Lower leg skin (tissue), 4 donors: ENCODE measurements around the gene PGAP3. TPM values are rescaled to one million over a fixed set of nuclear protein-coding genes. Genes with fewer than 3 reads are reported as not detected.

ENCODE experiments used
- DNase-seq, 2 donors: peaks; one replicate each; pipeline ENCODE4 v3.0.0-alpha.2; 2019; ENCODE audit warnings: low spot score in 2 of 2
- H3K4me3 ChIP-seq: fragments of 200-600 bp; sonication (generic); 2 replicates; pipeline ENCODE4 v1.5.1; 2017; ENCODE audit warnings: mild to moderate bottlenecking, low read depth; ENCODE audit not compliant: poor library complexity, severe bottlenecking
- CTCF ChIP-seq, 3 donors: fragments of 450-650 bp; IDR thresholded peaks; one replicate each; pipeline ENCODE4 v1.5.1; 2016; ENCODE audit warnings: antibody characterized with exemption in 3 of 3, mild to moderate bottlenecking in 3 of 3, moderate library complexity in 2 of 3
- POLR2A ChIP-seq, 2 donors: fragments of 450-650 bp; IDR thresholded peaks; one replicate each; pipeline ENCODE4 v1.6.1; 2016 to 2017; ENCODE audit warnings: antibody characterized with exemption in 2 of 2, mild to moderate bottlenecking in 1 of 2, moderate library complexity in 1 of 2
- WGBS, 2 donors: methylation state at CpG; one replicate each; pipeline ENCODE4 v1.1.5; 2018; 5-methylcytosine and 5-hydroxymethylcytosine counted together
- intact Hi-C: fragments of 100-400 bp; cut with DNase I; formaldehyde crosslinking; loops from one replicate; pipeline ENCODE4 v1.15.0; 2023; ENCODE audit warnings: low total_unique reads
- total RNA-seq, 4 donors: library from RNA; depleted of rRNA; stranded (reverse); fragments of >200 nt; gene quantifications; one replicate each; pipeline ENCODE4 v1.1.0, GENCODE V29; 2016

Gene PGAP3
- total RNA-seq, 4 donors from 2014 or later: 24.2 to 41.4 (median 28.8) TPM

DNA sequence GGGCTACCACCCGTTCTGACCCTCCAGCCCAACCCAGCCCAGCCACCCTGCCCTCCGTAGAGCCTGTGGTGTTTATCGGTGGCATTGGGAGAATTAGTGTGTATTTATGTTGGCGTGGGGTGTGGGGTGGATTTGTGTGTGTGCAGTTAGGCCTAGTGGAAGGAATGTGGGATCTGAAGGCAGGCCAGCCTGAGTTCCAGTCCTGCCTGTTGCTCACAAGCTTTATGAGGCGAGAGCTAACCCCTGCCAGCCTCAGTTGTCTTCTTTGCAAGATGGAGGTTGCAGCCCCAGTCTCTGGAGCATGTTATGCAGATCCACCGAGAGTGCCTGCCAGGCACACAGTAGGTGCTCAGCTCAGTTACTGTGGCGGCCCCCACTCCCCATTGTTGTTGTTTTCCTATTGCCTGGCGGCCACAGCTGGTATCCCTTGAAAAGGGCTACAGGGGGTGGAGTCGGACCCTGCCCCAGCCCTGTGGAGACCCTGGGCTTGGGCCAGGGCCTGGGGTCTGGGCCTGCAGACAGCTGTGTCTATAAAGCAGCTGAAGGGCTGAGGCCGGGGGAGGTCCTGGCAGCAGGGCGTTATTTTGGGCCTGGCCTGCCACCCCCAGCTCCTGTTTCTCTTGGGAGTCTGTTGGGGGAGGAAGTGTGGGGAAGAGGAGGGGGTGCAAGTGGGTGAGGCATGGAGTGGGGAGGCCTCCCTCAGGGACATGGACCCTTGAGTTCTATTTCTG lies 17.1 kb upstream of the PGAP3 start:
- no peak overlapping the region for H3K4me3 ChIP-seq
- DNase-seq: no peak
- intact Hi-C loops: no loop called here
- WGBS, 2 donors: 52 to 59% methylated on average over 11 of the region's 11 CpGs
- TF ChIP-seq CTCF (IDR thresholded peaks at IDR 0.05) (no peak), POLR2A (IDR thresholded peaks at IDR 0.05) (no peak)

DNA sequence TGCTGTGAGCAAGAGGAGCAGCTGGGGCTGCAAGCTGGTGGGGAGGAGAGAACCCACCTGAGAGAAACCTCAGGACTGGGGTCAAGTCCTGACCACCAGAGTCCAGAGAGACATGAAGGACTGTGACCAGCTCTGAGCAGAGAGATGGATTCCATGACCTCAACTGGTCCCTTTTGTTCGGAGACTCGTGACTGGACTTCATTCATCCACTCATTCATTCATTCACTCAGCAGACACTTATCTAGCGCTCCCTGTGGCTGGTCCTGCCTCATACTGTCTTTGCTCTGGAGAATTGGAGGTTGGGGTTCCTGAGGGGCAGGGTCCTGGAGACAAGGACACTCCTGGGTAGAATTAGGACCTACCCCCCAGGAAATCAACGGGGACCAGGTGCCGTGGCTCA lies 16.1 kb upstream of the PGAP3 start:
- WGBS, 2 donors: 79 to 81% methylated on average over 5 of the region's 5 CpGs
- intact Hi-C loops: no loop called here
- H3K4me3 ChIP-seq: no peak overlapping the region
- no peak for DNase-seq
- TF ChIP-seq CTCF (IDR thresholded peaks at IDR 0.05): no peak
- TF ChIP-seq POLR2A (IDR thresholded peaks at IDR 0.05): no peak

GRCh38 chr17:39702901-39703893 lies 15.3 kb upstream of the PGAP3 start:
- DNase-seq: no peak

GRCh38 chr17:39701784-39702422 lies 14.0 kb upstream of the PGAP3 start:
- WGBS, 2 donors: 59 to 63% methylated on average over 4 of the region's 4 CpGs
- no peak overlapping the region for H3K4me3 ChIP-seq
- TF ChIP-seq POLR2A (IDR thresholded peaks at IDR 0.05) (no peak), CTCF (IDR thresholded peaks at IDR 0.05) (no peak)
- intact Hi-C loops: no loop called here
- no peak for DNase-seq

More at GRCh38 chr17:39702901-39703893, 15.3 kb upstream of the PGAP3 start:
- no peak for TF ChIP-seq CTCF (IDR thresholded peaks at IDR 0.05)
- no peak for TF ChIP-seq POLR2A (IDR thresholded peaks at IDR 0.05)
- 60 to 66% methylated on average over 11 to 12 of the region's 12 CpGs for WGBS, 2 donors
- H3K4me3 ChIP-seq: no peak overlapping the region
- intact Hi-C loops: no loop called here

DNA sequence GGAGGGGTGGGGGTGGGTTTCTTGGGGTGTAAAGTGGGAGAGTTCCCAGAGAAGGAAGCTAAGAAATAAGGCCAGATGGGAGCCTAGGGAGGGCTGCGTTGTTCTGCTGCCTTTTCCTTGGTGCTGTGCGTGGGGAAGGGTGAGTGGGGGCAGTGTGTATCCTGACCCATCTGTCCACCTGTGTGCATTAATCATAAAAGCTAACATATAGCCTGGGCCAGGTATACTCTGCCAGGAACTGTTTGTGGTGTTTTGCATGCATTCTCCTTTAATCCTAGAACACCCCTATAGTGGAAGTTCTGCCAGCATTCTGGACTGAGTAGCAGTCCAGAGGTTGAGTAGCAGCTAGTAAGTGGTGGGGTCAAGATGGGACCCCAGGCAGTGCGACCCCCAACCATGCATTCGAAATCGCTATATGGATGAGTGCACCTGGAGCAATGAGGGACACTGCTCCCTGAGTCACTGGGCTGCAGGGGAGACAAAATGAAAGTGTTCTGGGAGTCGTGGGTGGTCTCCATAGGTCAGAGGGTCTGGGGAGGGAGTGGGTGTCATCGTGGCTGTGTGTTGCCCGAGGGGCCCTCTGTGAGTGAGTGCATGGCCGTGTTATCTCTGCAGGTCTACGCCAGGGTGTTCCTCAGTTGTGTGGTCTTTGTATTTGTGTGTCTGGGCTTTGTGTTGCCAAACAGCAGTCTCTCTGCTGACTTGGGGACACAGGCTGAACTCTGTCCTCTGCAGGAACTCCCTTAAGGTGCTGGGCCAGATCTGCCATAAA lies 13.3 kb upstream of the PGAP3 start:
- H3K4me3 ChIP-seq: peak overlapping the region; percentile 68
- DNase-seq: no peak
- no peak for TF ChIP-seq CTCF (IDR thresholded peaks at IDR 0.05)
- intact Hi-C loops: no loop called here
- 32 to 43% methylated on average over 10 of the region's 10 CpGs for WGBS, 2 donors
